ENCODE data around the gene IFITM1. TPM values are rescaled to one million over a fixed set of nuclear protein-coding genes. Genes with fewer than 3 reads are reported as not detected.

IFITM1 gene
- total and polyA plus RNA-seq, 8 donors = 10.0 to 54.5 (median 26.4) TPM

DNA sequence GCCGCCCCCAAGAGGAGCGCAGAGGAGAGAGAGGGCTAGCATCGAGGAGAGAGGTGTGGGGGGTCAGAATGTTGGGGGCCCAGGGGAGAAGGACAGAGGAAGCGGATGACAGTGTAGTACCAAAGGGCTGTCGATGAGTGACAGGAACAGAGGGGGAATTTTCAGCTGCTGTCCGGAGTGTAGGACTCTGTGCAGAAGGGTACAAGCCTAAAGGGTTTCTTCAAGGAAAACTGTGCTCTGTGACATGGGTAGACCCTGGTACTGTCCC, 41.0 kb upstream of the IFITM1 start:
- no peak for FAIRE-seq
- H3K9me3 ChIP-seq = no peaks in the 10 kb centered on the region
- H3K27me3 ChIP-seq = no peaks in the 10 kb centered on the region
- no peak overlapping the region for H3K27ac ChIP-seq
- H3K4me3 ChIP-seq = no peak overlapping the region
- intact Hi-C loops (cut with DNase I) = no loop called here
- ATAC-seq = no peak
- no peak for DNase-seq
- WGBS, 2 donors = 81 to 89% methylated on average over 6 of the region's 6 CpGs
- no peaks in the 10 kb centered on the region for H3K36me3 ChIP-seq
- no peaks in the 10 kb centered on the region for H3K4me1 ChIP-seq
- TF ChIP-seq, protein P1, sequence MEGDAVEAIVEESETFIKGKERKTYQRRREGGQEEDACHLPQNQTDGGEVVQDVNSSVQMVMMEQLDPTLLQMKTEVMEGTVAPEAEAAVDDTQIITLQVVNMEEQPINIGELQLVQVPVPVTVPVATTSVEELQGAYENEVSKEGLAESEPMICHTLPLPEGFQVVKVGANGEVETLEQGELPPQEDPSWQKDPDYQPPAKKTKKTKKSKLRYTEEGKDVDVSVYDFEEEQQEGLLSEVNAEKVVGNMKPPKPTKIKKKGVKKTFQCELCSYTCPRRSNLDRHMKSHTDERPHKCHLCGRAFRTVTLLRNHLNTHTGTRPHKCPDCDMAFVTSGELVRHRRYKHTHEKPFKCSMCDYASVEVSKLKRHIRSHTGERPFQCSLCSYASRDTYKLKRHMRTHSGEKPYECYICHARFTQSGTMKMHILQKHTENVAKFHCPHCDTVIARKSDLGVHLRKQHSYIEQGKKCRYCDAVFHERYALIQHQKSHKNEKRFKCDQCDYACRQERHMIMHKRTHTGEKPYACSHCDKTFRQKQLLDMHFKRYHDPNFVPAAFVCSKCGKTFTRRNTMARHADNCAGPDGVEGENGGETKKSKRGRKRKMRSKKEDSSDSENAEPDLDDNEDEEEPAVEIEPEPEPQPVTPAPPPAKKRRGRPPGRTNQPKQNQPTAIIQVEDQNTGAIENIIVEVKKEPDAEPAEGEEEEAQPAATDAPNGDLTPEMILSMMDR (IDR thresholded peaks at IDR 0.05) = no peak

- H3K36me3 ChIP-seq = no peaks in the 10 kb centered on the region
- DNase-seq = no peak
- FAIRE-seq = no peak
- H3K4me3 ChIP-seq = no peak overlapping the region
- TF ChIP-seq, protein P1 (IDR thresholded peaks at IDR 0.05) = no peak
- no peak for ATAC-seq
- peaks cover 0 to 18% (median 0%) of the 10 kb centered on the region in 3 donors for H3K4me1 ChIP-seq
- H3K27me3 ChIP-seq = peaks cover 0 to 11% (median 5%) of the 10 kb centered on the region in 4 donors
- no peaks in the 10 kb centered on the region for H3K9me3 ChIP-seq
- H3K27ac ChIP-seq = no peak overlapping the region
- intact Hi-C loops (cut with DNase I) = no loop called here
Observed at GRCh38 chr11:276219-276618, 37.6 kb upstream of the IFITM1 start.

- Histone ChIP-seq H3K4me3 (peak within 1 kb of the TSS in 1 of 4 donors; percentile 41), H3K9me3 (no peaks in the 10 kb centered on the region), H3K27ac (no peak within 1 kb of the TSS), H3K4me1 (peaks cover 0 to 20% (median 0%) of the 10 kb centered on the region in 3 donors), H3K27me3 (peaks cover 0 to 28% (median 14%) of the 10 kb centered on the region in 4 donors), H3K36me3 (no peaks in the 10 kb centered on the region)
- TF ChIP-seq, protein P1 (IDR thresholded peaks at IDR 0.05) = no peak
- 76 to 78% methylated on average over 21 of the region's 21 CpGs for whole genome bisulfite sequencing, 2 donors
- ATAC-seq (no peak), FAIRE-seq (no peak), DNase-seq (peak in 3 of 6 donors; percentile 7 to 71 (median 32))
- intact Hi-C loops (cut with DNase I) = no loop called here
Observed at GRCh38 chr11:278001-278951, 35.6 kb upstream of the IFITM1 start, which contains the start of gene NLRP6. Gene NLRP6 (plus strand): TSS chr11:278407. CDS start chr11:278570, 163 bp downstream.

DNA sequence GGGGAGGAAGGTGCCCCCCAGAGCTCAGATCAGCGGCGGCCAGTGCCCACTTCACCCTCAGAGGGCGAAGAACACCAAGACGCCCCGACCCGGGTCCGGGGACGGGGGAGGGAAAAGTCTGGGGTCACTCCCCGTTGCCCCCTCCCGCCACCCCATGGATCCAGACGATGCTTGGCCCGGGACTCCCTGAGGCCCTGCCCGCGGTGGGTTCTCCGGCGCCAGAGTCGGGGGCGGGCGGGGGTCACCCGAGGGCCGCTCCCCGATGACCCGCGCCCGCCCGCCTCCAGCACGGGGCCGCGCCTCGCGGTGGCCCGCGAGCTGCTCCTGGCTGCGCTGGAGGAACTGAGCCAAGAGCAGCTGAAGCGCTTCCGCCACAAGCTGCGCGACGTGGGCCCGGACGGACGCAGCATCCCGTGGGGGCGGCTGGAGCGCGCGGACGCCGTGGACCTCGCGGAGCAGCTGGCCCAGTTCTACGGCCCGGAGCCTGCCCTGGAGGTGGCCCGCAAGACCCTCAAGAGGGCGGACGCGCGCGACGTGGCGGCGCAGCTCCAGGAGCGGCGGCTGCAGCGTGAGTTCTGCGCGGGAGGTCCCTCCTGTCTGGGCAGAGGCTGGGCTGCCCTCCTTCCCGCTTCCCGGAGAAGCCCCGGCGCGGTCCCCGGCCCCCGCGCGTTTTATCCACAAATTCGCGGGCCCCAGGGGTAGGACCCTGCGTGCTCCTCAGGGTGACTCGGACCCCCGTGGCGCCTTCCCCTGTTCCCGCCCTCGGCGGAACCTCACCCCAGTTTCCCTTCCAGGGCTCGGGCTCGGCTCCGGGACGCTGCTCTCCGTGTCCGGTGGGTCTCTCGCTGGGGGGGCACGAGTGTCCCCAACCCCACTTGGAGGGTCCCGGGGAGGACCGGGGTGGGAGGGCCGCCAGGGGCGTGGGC, 34.5 kb upstream of the IFITM1 start:
- H3K36me3 ChIP-seq = no peaks in the 10 kb centered on the region
- peaks cover 0 to 32% (median 14%) of the 10 kb centered on the region in 4 donors for H3K27me3 ChIP-seq
- TF ChIP-seq, protein P1 (IDR thresholded peaks at IDR 0.05) = no peak
- H3K4me3 ChIP-seq = peak overlapping the region in 2 of 4 donors; percentile 20 to 41
- FAIRE-seq (no peak), ATAC-seq (peak in 2 of 4 donors; percentile 1 to 14), DNase-seq (peak in 5 of 6 donors; percentile 11 to 82 (median 41))
- H3K27ac ChIP-seq = no peak overlapping the region
- H3K9me3 ChIP-seq = no peaks in the 10 kb centered on the region
- whole genome bisulfite sequencing, 2 donors = 18 to 20% methylated on average over 55 to 97 of the region's 97 CpGs
- intact Hi-C loops (cut with DNase I) = no loop called here
- peaks cover 0 to 20% (median 0%) of the 10 kb centered on the region in 3 donors for H3K4me1 ChIP-seq
